Measurements from ENCODE around the gene RAD1.

Gene RAD1

DNA sequence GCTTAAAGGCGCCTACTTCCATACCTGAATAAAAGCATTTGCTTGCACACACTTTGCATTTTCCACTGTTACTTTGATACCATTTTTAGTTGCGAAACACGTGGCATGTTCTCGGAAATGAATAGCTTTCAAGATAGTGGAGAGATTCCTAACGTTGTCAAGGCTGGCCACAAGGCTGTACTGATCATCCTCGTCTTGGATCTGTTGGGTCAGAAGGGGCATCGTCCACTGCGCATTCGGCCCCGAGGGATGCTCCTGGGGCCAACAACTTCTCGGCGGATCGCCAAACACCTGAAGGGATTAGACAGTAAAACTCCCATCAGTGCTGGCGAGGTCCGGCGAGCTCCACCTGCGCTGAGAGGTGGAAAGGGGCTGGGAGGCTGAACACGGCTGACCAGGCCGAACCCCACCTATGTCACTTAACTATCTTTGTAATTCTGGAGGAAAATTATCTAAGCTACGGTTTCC lies 599 bp downstream of the RAD1 start:
- peak; percentile 5 for DNase-seq

DNA sequence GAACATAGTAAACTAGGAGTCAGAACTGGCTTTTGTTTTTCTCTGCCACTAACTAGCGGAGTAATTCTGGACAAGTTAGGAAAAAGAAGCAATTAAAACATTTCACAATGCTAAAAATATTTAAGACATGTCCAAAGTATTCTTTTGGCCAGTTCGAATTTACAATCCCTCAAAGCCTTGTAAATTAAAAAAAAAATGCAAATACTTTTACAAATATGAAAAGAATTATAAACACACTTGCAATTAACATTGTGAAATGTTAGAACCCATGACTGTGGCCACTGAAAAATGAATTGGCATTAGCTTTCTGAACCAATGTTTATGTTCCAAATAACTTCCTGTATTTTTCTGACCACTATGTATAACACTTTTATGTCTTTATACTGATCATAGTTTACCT lies 2.2 kb downstream of the RAD1 start:
- no peak for DNase-seq

DNA sequence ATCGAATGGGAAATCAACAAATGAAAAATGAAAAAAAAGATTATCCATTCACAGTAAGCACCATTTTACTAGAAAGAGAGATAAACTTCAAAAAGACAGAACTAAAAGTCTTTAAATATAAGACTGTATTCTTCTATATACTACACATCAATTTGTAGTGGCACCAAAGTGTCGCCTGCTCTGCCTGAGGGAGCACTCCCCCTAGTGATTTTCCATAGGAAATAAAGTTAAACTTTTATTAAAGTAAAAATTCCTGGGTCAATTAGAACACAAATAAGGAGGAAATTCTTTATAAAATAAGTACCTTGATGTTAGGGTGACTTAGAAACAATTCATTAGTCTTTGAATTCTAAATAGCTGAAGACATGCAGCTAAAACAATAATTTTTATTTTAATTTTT lies 9.7 kb downstream of the RAD1 start:
- no peak for DNase-seq

DNA sequence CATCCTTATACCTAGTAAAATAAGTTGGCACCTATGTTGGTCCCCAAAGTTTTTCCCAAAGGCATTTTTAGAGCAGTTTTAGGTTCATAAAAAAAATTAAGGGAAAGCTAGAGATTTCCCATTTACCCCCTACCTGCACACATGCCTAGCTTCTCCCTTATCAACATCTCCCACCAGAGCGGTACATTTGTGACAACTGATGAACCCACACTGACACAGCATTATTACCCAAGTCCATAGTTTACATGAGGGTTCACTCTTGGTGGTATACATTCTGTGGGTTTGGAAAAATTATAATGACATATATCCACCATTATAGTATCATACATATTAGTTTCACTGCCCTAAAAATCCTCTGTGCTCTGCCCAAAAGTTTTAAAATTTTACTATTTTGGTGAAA lies 12.0 kb downstream of the RAD1 start:
- DNase-seq, result no peak

- no peak for DNase-seq
Observed at GRCh38 chr5:34900652-34901051, 14.7 kb downstream of the RAD1 start.

- DNase-seq, result no peak
Observed at GRCh38 chr5:34899066-34899465, 16.2 kb downstream of the RAD1 start.

DNA sequence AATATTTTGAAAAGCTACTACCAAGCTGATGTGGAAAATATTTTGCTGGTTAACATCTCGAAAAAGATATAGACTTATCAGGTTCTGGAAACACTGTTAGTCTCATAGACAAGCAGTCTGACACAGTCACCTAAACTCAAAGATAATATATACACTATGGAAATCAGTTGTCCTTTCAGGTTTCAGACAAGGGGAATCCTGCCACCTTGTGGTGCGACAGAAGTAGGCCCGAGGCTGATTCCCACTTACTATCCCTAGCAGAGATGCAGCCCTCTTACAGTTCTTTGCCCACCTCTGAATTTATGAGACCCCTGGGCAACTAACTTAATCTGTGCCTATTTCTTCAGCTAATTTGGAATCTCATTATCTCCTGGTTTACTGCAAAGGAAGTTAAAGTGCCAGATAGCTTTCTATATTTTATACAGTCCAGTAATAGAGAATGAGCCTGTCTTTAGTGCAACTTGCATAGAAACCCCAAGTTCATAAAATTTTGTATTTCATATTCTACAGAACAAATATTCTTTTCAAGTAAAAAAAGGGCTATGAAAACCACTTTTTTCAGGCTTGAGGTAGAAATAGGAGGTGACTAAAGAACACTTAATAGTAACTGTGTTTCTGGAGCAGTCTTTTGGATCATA lies 16.9 kb downstream of the RAD1 start:
- DNase-seq, result peak; percentile 57

DNA sequence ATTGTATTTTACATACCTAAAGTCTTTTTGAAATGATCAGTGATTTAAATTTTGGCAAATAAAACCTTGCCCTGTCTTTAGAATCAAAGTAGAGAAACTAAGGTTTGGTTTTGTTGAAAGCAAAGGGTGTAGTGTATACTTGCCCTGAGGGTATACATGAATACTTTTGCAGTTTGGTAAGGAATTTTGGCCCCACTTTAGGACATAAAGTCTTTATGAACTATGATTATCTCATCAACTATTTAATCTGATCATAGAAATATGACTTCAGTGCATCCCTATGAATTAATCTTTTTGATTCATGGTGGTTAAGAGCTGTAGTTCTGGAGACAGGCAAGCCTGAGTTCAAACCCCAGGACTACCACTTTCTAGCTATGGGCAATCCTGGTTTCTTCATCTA lies 17.7 kb downstream of the RAD1 start:
- no peak for DNase-seq

- no peak for DNase-seq
Observed at GRCh38 chr5:34895641-34896419, 19.5 kb downstream of the RAD1 start.

DNA sequence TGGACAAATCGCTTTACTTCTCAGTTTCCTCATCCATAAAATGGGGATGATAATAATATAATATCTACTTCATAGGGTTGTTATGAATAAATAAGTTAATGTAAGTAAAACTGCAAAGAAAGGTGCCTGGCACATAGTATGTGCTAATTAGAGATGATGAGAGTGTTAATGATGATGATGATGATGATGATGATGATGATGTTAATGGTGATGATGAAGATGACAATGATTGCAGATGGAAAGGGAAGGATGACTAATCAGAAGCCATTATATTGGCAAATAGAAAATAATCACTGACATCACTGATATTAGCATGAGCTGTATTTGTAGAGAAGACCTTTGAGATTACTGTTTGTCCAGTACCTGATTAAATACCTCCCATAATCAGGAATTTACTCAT lies 20.6 kb downstream of the RAD1 start:
- DNase-seq, result no peak

GRCh38 chr5:34892414-34892813 lies 22.9 kb downstream of the RAD1 start:
- no peak for DNase-seq

DNA sequence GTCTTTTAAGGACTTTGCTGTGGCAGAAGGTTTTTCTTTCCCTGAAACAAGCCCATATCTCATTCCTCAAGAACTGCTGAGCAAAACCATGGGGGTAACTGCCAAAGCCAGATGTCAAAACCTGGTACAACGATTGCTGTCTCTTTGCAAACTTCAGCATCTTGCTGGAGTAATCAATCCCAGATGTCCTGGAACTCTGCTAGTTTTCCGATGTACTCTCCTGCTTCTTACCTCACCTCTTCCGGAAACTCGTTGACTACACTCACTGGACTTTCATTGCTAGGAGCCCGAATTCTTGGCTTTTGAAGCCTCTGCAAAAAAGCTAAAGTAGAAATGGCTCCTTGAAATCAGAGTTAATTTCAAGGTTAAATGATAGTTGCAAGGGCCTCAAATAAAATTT lies 23.3 kb downstream of the RAD1 start:
- DNase-seq, result no peak

DNA sequence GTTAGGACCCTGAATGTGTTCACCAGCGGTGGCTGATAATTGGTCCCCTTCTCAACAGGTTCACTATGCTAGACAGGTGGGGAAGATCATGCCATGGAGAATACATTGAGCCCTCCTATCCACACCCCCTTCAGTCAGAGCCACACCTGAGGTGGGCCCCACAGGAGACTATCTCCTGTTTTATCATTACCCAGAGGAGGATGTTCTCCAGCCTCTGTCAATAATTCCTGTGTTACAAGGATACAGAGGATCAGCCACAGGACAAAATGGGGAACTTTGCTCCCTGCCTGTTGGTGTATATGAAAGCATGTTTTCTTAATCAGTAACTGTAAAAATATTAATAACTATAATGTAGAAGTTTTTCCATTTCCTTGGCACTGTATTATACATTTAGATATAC lies 25.9 kb downstream of the RAD1 start:
- DNase-seq, result no peak

- no peak for DNase-seq
Observed at GRCh38 chr5:34886392-34887119, 28.7 kb downstream of the RAD1 start.

- no peak for DNase-seq
Observed at GRCh38 chr5:34881246-34881645, 34.1 kb downstream of the RAD1 start.

- no peak for DNase-seq
Observed at GRCh38 chr5:34876275-34876674, 39.0 kb downstream of the RAD1 start.

- DNase-seq, result no peak
Observed at GRCh38 chr5:34870382-34870781, 44.9 kb downstream of the RAD1 start.

DNA sequence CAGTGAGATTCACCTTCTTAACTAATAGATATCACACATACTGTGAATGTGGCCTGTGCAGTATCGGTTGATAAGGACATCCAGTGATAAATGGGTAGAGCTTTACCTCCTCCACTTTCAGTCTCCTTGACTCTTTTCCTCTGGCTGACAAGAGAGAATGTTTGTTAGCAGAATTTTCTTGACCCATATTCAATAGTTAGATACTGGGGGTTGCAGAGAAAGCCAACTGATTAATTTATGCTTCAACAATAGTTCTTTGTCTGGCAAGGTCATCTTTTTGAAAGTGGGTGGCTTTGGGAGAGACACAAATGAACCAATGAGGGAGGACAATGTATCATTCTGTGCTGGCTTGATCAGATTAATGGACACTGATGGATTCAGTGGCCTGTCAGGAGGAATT lies 46.0 kb downstream of the RAD1 start:
- no peak for DNase-seq

- no peak for DNase-seq
Observed at GRCh38 chr5:34868791-34869190, 46.5 kb downstream of the RAD1 start.

DNA sequence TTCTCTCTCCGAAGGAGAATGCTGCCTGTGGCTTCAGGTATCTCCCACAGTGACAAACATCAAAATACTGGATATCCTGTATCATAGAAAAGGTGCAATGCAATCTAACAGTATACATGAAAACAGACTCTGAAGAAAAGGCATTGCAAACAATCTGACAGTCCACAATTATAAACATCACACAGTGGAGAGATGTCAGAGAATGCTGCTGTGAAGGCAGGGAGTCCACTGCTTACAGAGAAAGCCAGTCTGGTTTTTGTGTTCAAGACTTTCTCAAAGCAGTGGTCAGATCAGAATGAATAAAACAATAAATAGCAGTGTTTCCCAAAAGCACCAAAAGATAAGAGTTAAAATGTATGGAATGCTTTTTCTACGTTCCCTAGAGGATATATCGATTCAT lies 47.6 kb downstream of the RAD1 start:
- no peak for DNase-seq

GRCh38 chr5:34866989-34867471 lies 48.3 kb downstream of the RAD1 start:
- DNase-seq, result no peak

- DNase-seq, result no peak
Observed at GRCh38 chr5:34865091-34865490, 50.2 kb downstream of the RAD1 start.

- DNase-seq, result no peak
Observed at GRCh38 chr5:34863946-34864345, 51.4 kb downstream of the RAD1 start.

- DNase-seq, result no peak
Observed at GRCh38 chr5:34859253-34859652, 56.1 kb downstream of the RAD1 start.

Data from CD4-positive, alpha-beta T cell treated with Interleukin-4 for 4 hours (primary cell).